KMS-11 (cell line): ENCODE data around the gene SNX24.

Experiments
- H2AFZ ChIP-seq: fragments of 200-600 bp; sonication (generic); 2 replicates; pipeline ENCODE4 v1.6.1; 2016; ENCODE audit warnings: antibody characterized with exemption, mixed run types, low read depth
- H3K27ac ChIP-seq: fragments of 200-600 bp; sonication (generic); 2 replicates; pipeline ENCODE4 v1.6.1; 2016; ENCODE audit warnings: mild to moderate bottlenecking, mixed run types
- H3K27me3 ChIP-seq: fragments of 200-600 bp; sonication (generic); 2 replicates; pipeline ENCODE4 v1.6.1; 2017; ENCODE audit warnings: mild to moderate bottlenecking, low read depth, mixed run types, moderate library complexity; ENCODE audit not compliant: insufficient read depth
- H3K36me3 ChIP-seq: fragments of 200-600 bp; sonication (generic); 2 replicates; pipeline ENCODE4 v1.6.1; 2017; ENCODE audit warnings: mild to moderate bottlenecking, mixed run types; ENCODE audit not compliant: insufficient read depth
- H3K4me1 ChIP-seq: fragments of 200-600 bp; sonication (generic); 2 replicates; pipeline ENCODE4 v1.6.1; 2016; ENCODE audit warnings: mild to moderate bottlenecking, low read depth, mixed run types; ENCODE audit not compliant: poor library complexity, severe bottlenecking
- H3K4me2 ChIP-seq: fragments of 200-600 bp; sonication (generic); 2 replicates; pipeline ENCODE4 v1.7.0; 2016; ENCODE audit warnings: mild to moderate bottlenecking, mixed run types
- H3K4me3 ChIP-seq: fragments of 200-600 bp; sonication (generic); IDR thresholded peaks from 2 replicates; pipeline ENCODE4 v1.6.1; 2017; ENCODE audit warnings: low read depth, low read length, mixed read lengths; ENCODE audit not compliant: insufficient read depth
- H3K79me2 ChIP-seq: fragments of 200-600 bp; sonication (generic); 2 replicates; pipeline ENCODE4 v1.6.1; 2016; ENCODE audit warnings: low read depth, mixed run types; ENCODE audit not compliant: insufficient read depth
- H3K9ac ChIP-seq: fragments of 200-600 bp; sonication (generic); 2 replicates; pipeline ENCODE4 v1.6.1; 2016; ENCODE audit warnings: mild to moderate bottlenecking, mixed run types
- H4K20me1 ChIP-seq: fragments of 200-600 bp; sonication (generic); 2 replicates; pipeline ENCODE4 v1.6.1; 2016; ENCODE audit warnings: mild to moderate bottlenecking, mixed run types; ENCODE audit not compliant: insufficient read depth
- TF ChIP-seq, protein P1 (sequence below): fragments of 200-600 bp; sonication (generic); conservative IDR thresholded peaks from 2 replicates; pipeline ENCODE4 v1.6.1; 2017; ENCODE audit warnings: low read depth, mild to moderate bottlenecking, antibody characterized with exemption, low read length, moderate library complexity, mixed read lengths

The SNX24 gene

GRCh38 chr5:122942164-122942914, 96.9 kb downstream of the SNX24 start:
- no peaks in the 10 kb centered on the region for H4K20me1 ChIP-seq
- no peak overlapping the region for H3K4me2 ChIP-seq
- no peak overlapping the region for H3K27ac ChIP-seq
- H3K27me3 ChIP-seq = no peaks in the 10 kb centered on the region
- TF ChIP-seq, protein P1, sequence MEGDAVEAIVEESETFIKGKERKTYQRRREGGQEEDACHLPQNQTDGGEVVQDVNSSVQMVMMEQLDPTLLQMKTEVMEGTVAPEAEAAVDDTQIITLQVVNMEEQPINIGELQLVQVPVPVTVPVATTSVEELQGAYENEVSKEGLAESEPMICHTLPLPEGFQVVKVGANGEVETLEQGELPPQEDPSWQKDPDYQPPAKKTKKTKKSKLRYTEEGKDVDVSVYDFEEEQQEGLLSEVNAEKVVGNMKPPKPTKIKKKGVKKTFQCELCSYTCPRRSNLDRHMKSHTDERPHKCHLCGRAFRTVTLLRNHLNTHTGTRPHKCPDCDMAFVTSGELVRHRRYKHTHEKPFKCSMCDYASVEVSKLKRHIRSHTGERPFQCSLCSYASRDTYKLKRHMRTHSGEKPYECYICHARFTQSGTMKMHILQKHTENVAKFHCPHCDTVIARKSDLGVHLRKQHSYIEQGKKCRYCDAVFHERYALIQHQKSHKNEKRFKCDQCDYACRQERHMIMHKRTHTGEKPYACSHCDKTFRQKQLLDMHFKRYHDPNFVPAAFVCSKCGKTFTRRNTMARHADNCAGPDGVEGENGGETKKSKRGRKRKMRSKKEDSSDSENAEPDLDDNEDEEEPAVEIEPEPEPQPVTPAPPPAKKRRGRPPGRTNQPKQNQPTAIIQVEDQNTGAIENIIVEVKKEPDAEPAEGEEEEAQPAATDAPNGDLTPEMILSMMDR = no peak
- no peaks in the 10 kb centered on the region for H3K4me1 ChIP-seq
- H3K36me3 ChIP-seq = no peaks in the 10 kb centered on the region
- H3K4me3 ChIP-seq = no peak overlapping the region
- no peaks in the 10 kb centered on the region for H3K79me2 ChIP-seq
- H3K9ac ChIP-seq = no peak overlapping the region
- no peak overlapping the region for H2AFZ ChIP-seq

DNA sequence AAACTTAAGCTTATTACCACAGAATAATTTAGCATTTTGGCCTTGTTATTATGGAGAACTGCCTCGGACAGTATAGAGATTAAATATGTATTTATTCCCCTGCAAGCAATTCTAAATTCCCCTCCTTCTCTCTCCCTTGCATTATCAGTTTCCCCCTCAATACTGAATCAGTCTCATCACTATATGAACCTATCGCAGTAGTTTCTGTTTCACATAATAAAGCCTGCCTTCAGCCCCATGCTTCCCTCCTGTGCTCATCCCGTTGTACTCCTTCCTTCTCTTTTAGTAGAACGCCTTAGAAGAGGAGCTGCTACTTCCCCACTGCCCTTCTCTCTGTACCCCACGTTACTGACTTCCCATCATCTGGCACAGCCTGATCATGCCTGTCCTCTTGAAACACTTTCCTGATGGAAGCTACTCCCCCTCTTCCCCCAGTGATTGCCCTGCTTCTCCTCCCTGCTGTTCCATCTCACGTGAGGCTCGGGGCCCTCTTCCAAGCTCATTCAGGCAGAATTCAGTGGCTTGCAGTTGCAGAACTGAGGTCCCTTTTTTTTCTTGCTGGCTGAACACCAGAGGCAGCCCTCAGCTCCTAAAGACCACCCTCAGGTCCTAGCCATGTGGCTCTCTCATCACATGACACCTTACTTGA, 97.8 kb downstream of the SNX24 start:
- H3K4me3 ChIP-seq = no peak overlapping the region
- no peak overlapping the region for H2AFZ ChIP-seq
- no peak overlapping the region for H3K4me2 ChIP-seq
- TF ChIP-seq, protein P1 = no peak
- H3K36me3 ChIP-seq = no peaks in the 10 kb centered on the region
- no peaks in the 10 kb centered on the region for H3K79me2 ChIP-seq
- no peaks in the 10 kb centered on the region for H3K27me3 ChIP-seq
- no peaks in the 10 kb centered on the region for H3K4me1 ChIP-seq
- no peaks in the 10 kb centered on the region for H4K20me1 ChIP-seq
- no peak overlapping the region for H3K27ac ChIP-seq
- H3K9ac ChIP-seq = no peak overlapping the region

DNA sequence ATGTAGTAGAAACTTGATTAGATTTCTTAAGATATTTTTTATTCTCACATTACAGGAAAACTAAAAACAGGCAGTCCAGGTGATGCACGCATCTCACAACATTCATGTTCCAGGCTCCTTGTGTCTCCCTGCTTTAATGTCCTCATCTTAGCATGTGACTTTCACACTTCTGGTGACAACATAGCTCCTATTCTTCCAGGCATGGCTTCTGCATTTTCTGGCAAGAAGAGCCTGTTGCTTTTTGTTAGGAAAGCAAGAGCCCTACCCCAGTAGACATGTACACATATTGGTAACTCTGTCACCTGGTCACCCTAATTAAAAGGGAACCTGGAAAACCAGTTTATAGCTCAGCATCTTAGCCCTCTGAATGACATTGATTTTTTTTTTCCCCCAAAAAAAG, 98.6 kb downstream of the SNX24 start:
- H3K27ac ChIP-seq = no peak overlapping the region
- no peak overlapping the region for H2AFZ ChIP-seq
- no peak overlapping the region for H3K4me2 ChIP-seq
- no peaks in the 10 kb centered on the region for H3K4me1 ChIP-seq
- H3K4me3 ChIP-seq = no peak overlapping the region
- TF ChIP-seq, protein P1 = no peak
- H3K36me3 ChIP-seq = no peaks in the 10 kb centered on the region
- H4K20me1 ChIP-seq = no peaks in the 10 kb centered on the region
- no peaks in the 10 kb centered on the region for H3K27me3 ChIP-seq
- H3K9ac ChIP-seq = no peak overlapping the region
- H3K79me2 ChIP-seq = no peaks in the 10 kb centered on the region

DNA sequence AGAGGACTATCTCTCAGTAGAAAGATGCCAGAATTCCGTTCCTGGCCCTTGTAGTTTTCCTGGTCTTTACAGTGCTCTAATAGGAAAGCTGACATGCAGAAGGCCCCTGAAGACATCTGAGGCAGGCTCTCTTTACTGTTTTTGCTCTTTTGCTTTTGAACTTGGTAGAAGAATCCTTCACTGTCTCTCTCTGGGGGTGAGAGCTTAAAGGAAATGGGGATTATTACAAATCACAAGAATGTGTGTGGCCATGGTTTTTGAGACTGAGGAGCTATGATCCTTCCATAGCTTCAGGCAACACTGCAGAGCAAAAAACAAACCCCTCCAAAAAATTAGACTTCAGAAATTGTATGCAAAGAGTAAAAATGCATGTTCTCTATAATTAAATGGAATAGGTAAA, 102.0 kb downstream of the SNX24 start:
- Histone ChIP-seq H3K27me3 (no peaks in the 10 kb centered on the region), H2AFZ (no peak overlapping the region), H3K4me1 (no peaks in the 10 kb centered on the region), H4K20me1 (no peaks in the 10 kb centered on the region), H3K36me3 (no peaks in the 10 kb centered on the region), H3K9ac (no peak overlapping the region), H3K27ac (no peak overlapping the region), H3K4me2 (no peak overlapping the region), H3K4me3 (no peak overlapping the region), H3K79me2 (no peaks in the 10 kb centered on the region)
- TF ChIP-seq, protein P1 = no peak
